HG03342 (cell line): ENCODE measurements around the gene ELFN2.

Source experiments
- ATAC-seq: cut with Tn5 transposase; IDR thresholded peaks from one replicate; pipeline ENCODE4 v1.9.1; 2021; ENCODE audit warnings: mild to moderate bottlenecking, moderate library complexity; ENCODE audit not compliant: unreplicated experiment

Gene ELFN2

DNA sequence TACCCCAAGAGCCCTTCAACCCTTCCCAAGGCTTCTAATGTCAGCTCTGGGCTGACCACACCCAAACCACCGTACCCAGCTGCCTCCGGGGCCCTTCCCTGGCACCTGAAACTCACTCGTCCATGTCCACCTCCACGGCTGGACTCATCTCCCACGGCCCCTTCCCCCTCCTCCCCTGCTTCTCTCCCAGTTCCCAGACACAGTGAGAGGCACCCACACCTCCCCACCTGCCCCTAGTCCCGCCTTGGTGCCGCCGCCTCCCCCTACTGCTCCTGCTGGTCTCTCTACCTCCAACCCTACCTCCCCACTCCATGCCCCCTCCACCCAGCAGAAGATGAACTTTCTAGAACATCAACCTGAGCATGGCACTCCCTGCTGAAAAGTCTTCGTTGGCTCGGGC is 39.5 kb downstream of the ELFN2 start:
- ATAC-seq: no peak

DNA sequence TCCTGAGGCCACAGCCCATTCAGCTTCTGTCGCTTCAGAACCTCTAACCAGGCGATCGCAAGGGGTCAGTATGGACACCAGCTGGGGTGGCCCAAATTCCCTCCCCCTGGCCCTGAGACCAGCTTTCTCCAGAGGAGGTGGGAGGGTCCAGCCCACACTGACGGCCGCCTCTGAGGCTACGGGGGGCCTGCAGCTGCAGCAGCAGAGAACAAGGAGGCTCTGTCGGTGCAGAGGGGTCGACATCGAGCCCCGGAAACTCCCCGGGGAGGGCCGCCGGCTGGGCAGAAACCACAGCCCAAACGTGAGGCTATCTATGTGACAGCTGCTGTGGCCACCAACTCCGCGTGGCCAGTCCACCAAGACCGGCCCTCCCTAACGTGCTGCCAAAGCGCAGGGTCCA is 40.8 kb downstream of the ELFN2 start:
- ATAC-seq: no peak

DNA sequence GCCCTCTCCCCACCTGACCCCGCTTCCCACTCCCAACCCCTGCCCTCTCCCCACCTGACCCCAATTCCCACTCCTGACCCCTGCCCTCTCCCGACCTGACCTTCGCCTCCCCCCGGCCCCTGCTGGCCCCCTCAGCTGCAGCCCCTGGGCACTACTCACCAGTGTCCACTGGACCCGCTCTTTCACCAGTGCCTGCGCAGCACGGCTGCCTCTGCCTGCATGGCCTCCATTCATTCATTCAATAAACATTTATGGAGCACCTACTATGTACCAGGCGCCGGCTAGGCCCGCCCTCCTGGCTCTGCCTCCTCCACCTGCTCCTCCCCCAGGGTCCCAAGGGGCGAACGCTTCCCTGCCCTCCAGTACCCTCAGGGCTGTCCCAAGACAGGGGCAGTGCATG is 42.6 kb downstream of the ELFN2 start:
- ATAC-seq: no peak

DNA sequence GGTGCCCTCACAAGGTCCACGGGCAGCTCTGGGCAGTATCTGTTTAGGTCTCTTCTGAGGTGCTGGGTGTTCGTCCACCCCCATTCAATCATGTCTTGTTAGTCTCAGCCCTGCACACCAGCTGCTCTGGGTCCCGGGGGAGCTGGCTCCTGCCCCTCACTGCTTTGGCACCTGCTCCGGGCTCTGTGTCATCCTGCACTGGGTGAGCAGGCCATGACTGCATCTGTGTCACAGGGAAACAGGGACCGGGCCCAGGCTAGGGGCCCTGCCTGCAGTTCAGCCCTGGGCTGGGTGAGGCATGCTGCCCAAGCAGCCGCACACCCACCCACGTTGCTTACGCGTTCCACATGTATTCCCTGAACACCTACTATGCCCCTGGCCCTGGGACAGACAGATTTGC is 43.9 kb downstream of the ELFN2 start:
- no peak for ATAC-seq

DNA sequence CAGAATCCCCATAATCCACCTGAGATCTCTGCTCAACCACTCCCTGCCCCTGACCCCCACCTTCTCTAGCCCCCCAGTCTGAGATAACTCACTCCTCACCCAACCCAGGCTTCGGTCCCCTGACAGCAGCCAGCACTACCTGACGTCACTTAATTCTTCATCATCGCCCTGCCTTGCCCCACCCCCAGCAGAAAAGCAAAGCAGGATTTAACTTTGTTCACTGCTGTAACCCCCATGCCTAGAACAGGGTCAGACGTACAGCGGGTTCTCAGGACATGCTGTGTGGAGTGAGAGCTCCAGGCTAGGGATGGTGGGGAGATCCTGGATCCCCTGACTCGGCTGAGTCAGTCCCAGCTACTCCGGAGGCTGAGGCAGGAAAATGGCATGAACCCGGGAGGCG is 45.8 kb downstream of the ELFN2 start:
- ATAC-seq: no peak

DNA sequence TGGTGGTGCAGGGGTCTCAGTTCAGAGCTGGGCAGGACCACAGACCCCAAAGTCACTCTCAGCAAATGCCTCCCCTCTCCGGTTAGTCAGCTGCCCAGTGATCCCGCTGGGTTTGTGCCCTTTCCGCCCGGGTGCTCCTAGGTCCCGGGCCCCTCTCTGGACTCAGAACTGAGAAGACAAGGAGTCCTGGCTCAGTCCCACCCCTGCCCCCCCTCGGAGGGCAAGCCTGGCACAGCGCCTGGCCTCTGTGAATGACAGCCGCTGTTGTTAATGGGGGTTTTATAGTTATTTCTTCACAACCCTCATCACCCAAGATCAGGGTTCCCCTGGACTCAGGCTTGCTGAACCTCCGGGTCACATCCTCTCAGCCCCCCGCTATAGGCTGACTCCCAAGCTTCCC is 47.6 kb downstream of the ELFN2 start:
- no peak for ATAC-seq

DNA sequence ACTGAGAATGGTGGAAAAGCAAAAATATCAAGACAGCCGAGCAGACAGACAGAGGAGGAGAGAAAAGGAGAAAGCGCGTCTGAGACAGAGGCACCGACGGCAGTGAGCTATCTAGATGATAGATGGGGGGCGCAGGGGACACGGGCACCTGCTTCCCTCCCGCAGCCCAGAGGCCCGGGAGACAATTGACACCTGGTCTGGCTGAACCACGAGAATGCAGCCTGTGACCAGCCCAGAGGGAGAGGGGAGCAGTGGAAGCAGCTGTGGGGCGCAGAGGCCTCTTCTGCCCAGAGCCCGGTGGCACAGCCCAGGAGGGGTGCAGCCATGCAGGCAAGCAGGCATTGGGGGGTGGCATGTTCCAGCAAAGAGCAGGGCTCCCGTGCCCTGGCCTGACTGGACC is 48.2 kb downstream of the ELFN2 start:
- ATAC-seq: no peak

DNA sequence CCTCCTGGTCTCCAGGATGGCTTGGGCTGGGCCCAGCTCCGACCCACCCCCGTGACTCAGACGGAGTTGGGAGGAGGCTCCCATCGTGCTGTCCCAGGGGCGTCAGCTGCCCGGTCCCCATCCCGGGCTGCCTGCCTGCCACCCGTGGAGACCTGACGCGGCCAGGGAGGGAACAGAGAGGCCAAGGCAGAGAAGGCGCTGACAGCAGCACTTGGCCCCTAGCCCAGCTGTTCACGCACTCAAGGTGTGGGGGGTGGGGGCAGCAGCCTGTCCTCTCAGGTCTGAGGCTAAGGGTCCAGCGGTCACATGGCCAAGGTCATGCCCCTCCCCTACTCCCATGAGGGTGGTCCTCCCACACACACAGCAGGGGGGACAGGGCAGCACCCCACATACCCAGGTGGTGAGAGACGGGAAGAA is 48.6 kb downstream of the ELFN2 start:
- ATAC-seq: no peak

DNA sequence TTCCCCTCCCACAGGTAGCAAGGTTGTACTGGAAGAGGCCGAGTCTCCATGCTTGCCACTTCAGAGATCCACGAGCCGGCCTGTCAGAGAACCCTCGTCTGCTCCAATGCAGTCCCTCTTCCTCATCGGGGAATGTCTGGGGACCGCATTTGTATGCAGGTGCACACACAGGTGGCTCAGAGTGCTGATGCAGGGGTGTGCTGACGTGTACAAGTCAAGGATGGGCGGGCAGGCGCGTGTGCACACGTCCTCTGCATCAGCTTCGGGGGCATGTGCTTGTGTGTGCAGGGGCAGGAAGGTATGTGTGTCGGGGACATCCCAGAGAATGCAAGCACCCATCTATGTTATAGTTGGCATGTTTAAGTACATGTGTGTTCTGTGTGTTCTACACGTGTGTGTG is 49.4 kb downstream of the ELFN2 start:
- no peak for ATAC-seq

DNA sequence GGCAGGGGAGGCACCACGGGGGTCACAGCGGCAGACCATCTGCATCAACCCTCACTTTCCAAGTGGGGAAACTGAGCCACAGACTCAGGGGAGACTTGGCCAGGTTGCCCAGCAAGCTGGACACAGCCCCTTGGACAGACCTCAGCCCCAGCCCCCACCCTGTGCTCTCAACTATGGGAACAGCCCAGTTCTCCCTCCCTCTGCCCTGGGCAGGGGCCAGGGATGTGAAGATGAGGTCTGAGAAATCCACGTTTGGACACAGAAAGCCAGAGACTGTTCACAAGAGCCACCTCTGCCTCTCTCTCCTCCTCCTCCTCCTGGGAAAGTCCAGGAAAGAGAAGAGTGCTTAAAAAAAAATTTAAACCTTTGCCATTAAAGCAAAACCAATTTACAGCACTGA is 50.1 kb downstream of the ELFN2 start:
- no peak for ATAC-seq

DNA sequence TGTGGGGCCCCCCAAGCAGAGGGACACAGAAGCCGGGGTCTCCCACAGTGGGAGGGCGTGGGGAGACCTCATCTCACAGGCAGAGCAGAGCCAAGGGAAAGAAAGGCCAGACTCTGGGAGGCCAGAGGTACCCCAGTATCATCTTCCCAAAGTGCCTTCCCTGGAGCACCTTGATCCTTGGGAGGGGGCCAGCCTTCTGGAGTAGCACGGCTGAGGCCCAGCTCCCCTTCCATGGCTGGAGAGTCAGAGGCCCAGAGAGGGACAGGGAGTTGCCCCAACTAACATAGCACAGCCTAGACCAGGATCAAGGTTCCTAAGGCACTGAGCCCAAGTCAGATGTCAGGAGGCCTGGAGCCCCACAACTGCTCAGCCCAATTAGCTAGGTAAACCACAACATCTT is 50.6 kb downstream of the ELFN2 start:
- ATAC-seq: no peak

DNA sequence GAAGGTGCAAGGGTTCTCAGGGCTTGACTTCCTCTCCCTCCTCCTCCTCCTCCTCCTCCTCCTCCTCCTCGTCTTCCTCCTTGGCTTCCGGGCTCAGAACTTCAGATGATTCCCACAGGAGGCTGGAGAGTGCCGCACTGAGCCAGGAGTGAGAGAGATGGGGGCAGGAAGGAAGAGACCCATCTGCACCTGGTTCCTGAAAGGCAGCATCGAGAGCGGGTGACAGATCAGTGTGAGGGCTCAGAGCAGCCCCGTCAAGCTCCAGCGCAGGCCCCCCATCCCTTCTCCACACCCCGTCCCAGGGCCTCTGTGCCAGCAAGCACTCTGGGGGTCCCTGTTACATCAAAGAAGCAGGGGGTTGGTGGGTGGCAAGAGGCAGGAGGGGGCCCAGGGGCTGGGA is 51.5 kb downstream of the ELFN2 start:
- ATAC-seq: no peak

DNA sequence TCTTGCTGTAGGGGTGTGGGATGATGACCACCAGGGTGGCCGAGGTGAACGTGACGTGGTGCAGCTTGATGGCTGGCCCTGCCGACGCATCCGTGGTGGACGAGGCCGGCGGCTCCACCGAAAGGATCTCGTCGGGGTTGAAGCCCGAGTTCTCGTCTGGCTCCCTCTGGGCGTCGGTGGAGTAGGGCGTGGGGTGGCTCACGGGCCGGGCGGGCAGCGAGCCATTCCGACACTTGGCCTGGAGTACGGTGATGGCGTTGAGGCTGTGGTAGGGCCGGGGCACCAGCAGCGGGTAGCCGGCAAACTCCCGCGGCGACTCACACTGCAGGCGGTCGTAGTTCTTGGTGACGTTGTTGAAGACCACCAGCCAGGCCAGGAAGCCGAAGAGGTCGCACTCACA is 52.7 kb downstream of the ELFN2 start:
- no peak for ATAC-seq

DNA sequence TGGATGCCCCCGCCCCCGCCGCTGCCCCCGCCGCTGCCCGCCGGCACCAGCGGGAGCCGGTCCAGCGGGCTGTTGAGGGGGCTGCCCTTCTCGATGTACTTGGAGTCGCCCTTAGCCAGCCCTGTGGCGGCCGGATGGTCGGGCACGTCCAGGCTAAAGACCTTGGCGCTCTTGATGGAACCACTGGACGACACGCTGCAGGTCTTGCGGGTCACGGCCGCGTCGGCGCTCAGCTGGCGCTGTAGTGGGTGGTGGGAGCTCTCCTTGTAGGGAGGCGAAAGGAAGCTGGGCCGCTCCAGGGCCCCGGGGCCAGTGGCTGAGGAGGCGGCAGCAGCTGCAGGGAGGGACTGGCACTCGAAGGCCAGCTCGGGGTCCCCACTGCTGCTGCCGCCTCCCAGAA is 53.8 kb downstream of the ELFN2 start:
- ATAC-seq: no peak

DNA sequence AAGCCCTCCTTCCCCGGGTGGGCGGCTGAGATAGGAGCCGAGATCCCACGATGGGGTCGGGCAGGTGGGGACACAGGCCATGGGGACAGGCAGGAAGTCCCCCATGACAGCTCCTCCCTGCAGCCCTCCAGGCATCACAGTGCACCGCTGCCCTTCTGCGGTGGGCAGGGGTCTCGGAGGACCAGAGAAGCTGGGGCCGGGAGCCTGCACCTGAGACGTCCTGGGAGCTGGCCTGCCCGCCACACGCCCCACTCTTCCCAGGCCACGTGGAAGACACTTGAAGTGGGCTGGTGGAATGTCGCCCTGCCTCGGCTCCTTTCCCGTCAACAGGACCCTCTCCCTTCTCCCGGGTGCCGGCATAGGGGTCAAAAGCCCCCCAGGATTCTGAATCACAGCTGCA is 55.4 kb downstream of the ELFN2 start:
- ATAC-seq: no peak

DNA sequence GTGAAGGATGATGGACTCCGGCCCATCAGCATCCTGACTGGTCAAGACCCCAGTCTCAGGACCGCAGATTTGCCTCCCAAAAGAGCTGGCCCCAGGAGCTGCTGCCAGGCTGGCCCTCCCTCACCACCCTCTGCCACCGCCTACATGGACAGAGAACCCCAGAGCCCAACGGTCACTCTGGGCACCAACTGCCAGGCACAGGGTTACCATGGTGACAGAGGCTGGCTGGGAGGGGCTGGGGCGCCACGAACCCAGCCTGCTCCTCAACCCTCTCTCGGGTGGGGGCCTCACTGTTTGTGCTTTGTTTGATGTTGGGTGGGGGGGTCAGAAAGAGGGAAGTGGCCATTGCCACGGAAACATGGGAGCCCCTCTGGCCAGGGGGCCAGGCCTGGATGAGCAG is 55.8 kb downstream of the ELFN2 start:
- no peak for ATAC-seq

DNA sequence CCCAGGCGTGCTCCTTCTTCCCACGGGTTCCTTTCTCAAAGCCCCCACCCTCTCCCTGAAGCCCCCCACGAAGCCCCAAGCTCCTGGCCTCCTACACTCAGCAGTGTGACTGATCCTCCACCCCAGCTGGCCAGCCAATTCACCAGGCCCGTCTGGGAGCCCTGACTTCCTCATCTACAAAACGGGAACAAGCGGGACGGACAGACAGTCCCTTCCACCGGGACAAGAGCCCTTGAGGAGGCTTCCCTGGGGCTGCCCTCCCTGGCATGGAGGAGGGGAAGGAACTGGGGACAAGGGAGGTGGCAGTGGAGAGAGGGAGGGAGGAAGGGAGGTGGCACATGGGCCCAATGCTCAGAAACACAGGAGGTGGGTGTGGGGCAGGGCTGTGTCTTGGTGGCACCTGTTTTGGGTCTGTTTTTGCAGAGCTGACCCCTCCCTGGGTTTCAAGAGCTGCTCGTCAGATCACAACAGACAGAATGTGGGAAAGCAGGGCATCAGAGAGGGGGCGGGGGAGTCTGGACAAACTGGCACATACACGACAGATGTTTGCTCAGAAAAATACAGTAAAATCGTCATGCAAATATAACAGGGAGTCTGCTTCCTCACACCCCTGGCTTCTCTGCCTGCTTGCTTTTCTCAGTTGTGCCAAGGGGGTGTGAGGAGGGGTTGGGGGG is 56.8 kb downstream of the ELFN2 start:
- no peak for ATAC-seq

DNA sequence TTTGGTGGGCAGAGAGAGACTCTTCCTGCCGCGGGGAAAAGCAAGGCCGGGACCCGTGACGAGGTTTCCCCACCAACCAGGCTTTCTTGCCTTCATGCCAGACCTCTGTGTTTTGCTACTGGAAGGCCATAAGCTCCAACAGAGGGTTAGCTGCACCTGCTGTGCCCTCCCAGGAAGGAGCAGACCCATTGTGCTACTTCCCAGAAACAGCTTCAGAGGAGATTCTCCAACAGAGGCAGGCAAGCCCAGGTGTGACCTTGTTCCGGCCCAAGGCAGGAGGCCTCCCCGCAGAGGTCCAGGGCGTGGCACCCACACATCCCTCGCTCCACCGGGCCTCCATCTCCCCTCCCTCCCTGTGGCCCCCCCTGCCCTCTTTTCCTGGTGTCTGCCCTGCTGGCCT is 57.8 kb downstream of the ELFN2 start:
- ATAC-seq: no peak

DNA sequence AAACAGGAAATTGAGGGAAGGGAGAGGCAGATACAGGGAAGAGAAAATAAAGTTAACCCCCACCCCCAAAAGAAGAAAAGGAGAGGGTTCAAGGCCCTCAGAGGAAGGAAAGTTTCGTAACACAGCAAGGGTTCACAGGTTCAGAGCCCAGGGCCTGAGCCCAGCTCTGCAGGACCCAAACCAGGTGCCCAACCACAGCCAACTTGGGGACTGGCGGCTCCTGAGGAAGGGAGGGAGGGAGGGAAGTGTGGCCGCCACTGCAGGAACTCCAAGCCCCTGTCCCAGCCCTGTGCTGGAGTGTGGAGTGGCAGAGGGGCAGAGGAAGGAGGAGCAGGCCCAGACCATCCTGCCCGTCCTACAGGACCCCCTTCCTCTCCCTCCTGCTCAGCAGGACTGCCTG is 59.2 kb downstream of the ELFN2 start:
- ATAC-seq: no peak

DNA sequence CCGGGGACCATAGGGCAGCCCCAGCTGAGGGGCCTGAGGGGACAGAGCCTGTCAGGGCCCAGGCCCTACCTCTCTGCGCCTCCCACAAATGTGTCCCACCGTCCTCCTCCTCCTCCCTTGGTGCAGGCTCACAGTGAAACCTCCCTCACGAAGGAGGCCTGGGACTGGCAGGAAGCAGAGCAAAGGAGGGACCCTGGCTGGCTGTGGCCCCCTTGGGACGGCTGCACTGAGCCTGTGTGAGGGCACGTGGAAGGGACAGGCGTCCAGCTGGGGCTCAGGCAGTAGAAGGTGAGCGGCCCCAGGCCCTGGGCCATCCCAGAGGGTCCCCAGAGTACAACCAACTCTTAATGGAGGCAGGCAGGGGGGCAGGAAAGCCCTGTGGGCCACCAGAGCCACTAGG is 60.7 kb downstream of the ELFN2 start:
- no peak for ATAC-seq

DNA sequence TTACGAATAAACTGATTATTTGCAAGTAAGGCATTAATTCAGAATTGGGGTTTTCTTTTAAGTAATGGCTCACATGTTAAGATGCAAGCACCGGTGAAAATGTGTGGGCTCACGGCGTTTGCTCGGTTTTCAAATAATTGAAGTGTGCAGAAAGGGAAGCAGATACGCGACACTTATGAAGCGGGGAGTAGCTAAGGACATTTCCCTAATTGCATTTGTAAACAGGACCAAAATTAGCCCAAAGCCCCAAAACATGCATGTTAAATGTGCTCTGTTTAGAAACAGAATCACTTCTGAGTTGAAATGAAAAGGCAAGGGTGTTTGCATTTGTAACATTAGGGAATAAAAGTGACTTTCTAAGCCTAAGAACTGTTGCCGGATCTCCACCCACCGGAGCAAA is 61.3 kb downstream of the ELFN2 start:
- ATAC-seq: no peak

DNA sequence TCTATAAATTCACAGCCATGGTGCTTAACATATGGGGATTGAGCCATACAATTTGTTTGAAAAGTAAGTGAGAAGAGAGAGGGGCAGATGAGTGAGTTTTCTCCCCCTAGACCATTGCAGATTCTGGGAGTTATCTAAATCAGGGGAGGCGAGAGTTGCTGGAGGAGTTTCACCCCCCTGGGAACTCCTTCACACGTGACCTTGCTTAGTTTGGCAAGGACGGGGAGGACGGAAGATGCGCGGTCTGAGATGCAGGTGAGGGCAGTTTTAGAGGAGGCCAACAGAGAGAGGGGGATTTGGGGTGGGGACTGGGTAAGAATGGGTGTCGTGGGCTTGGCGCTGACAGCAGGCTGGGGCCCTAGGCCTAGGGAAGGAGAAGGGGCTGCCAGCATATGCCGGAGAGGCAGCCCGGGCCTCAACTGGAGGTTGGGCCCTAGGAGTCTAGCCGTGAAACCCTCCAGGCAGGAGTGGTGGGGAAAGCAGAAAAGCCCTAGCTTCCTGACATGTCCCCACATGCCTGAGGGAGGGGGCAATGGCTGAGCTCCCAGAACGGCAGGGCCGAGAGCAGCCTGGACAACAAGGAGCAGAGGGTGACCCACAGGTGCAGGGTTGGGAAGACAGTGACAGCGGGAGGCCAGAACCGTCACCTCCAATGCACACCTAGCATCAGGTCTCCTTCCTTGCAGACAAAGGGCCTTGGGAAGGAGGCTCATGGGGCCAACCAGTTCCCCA is 63.9 kb downstream of the ELFN2 start:
- no peak for ATAC-seq

DNA sequence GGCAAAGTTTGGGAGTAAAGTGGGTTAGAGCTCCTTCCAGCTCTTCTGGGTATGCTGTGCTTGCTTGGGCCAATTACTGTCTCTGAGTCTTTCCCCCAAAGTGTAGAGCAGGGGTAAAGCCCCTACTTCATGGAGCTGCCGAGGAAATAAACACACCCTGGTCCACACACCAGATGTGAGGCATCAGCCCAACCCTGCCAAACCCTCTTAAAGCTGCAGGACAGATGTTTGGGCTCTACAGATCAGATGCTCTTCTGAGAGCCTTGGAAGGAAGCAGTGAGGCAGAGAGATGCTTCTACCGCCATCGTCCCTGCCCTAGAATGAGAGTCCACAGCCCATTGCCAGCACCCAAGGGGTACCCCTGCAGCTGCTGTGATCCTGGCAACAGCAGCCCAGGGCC is 64.7 kb downstream of the ELFN2 start:
- ATAC-seq: no peak
